GM15510 (cell line): ENCODE data around the gene VSIG10.

ENCODE experiments used
- POLR2A ChIP-seq: IDR thresholded peaks from 3 replicates; pipeline ENCODE4 v1.6.1; 2011; ENCODE audit warnings: borderline replicate concordance; ENCODE audit not compliant: insufficient read length; ENCODE audit errors: extremely low read depth

VSIG10 gene, protein sequence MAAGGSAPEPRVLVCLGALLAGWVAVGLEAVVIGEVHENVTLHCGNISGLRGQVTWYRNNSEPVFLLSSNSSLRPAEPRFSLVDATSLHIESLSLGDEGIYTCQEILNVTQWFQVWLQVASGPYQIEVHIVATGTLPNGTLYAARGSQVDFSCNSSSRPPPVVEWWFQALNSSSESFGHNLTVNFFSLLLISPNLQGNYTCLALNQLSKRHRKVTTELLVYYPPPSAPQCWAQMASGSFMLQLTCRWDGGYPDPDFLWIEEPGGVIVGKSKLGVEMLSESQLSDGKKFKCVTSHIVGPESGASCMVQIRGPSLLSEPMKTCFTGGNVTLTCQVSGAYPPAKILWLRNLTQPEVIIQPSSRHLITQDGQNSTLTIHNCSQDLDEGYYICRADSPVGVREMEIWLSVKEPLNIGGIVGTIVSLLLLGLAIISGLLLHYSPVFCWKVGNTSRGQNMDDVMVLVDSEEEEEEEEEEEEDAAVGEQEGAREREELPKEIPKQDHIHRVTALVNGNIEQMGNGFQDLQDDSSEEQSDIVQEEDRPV

DNA sequence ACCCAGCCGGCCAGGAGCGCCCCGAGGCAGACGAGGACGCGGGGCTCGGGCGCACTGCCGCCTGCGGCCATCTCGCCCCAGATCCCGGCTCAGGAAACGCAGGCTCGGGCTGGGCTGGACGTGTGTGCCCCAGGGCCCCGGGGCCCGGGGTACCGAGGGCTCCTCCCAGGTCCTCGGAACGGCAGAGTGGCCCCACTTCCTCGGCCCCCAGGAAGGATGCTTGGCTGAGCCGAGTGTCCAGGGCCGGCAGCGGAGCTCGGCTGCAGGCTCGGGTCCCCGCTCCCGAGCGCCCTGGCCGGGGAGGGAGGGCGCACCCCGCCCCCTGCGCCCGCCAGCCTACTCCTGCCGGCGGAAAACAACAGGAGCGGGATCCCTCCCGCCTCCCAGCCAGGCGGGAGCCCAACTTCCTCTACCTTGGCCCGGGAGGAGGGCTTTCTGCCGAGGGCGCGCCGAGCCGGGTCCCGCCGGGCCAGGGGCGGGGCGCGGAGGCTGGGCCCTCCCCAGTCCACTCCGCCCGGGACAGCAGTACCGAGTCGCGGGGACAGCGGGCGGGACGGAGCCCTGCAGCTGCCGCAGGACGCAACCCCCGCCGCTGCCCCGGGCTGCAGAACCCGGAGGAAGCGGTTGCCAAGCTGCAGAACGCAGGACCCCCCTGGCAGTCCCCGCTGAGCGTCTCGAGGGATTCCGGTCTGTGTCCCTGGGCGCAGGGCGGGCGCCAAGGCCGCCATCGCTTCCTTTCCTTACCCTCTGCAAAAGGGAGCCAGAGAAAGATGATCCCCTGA lies at the start of gene VSIG10:
TSS of gene VSIG10 (minus strand) at position 411 of the 782 bp plus-strand sequence. CDS start at position 71, 340 bp downstream.
- no peak for TF ChIP-seq POLR2A

DNA sequence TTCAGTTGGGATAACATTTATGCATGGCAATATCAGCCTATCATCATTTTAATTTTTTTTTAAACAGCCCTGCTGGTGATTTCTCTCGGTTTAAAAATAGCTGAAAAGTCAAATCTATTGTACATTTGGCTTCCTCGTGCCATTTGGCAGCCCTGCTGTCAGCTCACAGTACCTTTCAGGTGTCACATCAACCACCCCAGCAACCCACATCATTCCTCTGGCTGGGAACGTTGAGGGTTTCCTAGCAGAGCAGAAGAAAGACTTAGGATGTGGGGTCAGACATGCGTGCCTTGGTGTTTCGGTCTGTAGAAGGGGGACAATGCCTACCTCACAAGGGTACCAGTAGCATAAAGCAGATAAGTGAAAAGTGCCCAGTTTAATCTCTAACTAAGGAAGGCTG lies 47.9 kb upstream of the VSIG10 start:
- TF ChIP-seq POLR2A = no peak

DNA sequence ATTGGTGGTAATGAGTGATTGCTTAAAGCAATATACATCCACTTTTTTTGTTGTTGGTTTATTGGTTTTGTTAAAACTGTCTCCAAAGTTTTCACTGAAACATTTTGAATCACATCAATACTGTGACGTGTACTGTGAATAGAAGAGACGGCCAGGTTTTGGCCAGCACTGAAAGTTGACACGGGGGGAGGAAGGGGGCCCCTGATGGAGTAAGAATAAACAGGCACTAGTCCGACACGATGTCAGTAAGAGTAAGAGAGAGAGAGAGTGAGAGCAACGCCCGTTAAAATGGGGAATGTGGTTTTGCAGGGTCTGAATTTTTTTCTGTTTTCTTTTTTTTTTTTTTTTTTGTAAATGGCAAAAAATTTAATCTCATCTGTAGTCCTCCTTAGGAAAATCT lies 46.8 kb upstream of the VSIG10 start:
- TF ChIP-seq POLR2A = no peak

DNA sequence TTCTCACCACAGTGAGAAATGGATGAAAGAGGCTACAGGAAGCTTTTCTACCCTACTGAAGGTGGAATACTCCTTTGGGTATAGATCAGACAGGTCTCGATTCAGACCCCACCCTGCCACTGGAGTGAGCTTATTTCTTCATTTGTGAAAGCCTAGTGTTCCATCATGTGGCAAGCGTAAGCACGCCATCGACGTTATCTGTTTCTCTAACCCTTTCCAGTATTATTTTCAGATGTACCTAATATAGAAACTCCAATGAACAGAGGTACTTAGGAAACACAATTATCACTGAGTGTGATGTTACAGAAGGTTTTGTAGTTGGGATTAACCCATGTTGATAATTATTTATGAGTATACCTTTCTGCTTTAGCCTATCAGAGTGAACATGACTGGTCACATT lies 44.5 kb upstream of the VSIG10 start:
- no peak for TF ChIP-seq POLR2A

DNA sequence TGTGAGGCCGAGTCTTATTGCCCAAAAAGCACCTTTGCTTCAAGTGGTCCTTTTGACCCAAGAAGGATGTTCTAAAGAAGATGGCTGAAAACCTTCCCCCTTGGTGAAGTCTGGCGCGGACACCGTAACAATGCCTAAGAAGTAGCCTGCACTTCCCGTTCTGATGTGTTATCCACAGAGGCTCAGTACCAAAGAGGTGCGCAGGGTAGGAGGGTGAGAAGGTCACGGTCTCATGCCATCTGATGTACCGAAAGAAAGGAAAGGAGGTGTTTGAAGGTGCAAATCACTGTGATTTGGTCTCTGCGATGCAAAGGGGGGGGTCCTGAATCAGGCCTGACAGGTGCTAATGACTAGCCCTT lies 42.0 kb upstream of the VSIG10 start:
- TF ChIP-seq POLR2A = no peak

DNA sequence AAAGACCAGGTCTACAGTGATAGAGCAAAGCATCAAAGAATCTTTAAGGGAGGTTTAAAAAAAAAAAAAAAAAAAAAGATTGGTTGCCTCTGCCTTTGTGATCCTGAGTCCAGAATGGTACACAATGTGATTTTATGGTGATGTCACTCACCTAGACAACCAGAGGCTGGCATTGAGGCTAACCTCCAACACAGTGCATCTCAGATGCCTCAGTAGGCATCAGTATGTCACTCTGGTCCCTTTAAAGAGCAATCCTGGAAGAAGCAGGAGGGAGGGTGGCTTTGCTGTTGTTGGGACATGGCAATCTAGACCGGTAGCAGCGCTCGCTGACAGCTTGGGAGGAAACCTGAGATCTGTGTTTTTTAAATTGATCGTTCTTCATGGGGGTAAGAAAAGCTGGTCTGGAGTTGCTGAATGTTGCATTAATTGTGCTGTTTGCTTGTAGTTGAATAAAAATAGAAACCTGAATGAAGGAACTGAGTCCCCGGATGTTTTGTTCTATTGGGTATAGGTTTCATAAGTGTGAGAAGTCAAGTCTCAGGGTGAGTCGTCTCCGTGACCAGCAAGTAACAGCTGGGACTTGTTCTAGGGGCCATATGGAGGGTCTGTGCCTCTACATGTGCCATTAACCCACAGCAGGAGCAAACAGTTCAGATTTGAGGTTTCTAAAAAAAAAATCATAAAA lies 41.4 kb upstream of the VSIG10 start:
- TF ChIP-seq POLR2A = no peak

DNA sequence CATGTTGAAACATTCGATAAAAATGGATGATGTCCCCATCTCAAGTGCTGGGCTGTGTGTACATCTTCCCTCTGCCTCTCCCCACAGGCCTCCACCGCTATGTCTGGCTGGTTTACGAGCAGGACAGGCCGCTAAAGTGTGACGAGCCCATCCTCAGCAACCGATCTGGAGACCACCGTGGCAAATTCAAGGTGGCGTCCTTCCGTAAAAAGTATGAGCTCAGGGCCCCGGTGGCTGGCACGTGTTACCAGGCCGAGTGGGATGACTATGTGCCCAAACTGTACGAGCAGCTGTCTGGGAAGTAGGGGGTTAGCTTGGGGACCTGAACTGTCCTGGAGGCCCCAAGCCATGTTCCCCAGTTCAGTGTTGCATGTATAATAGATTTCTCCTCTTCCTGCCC lies 40.7 kb upstream of the VSIG10 start:
- no peak for TF ChIP-seq POLR2A

DNA sequence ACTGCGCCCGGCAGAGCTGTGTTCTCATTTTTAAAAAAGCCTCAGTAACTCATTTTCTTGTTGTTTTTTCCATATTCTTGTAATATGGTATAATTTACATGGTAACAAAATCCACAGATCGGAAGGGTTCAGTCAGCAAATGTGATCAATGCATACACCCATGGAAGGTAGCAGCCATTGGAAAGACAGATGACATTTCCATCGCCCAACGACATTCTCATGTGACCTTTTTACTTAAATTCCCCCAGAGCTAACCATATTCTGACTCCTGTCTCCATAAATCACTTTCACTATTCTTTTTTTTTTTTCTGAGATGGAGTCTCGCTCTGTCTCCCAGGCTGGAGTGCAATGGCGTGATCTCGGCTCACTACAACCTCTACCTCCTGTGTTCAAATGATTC lies 37.0 kb upstream of the VSIG10 start:
- TF ChIP-seq POLR2A = no peak

DNA sequence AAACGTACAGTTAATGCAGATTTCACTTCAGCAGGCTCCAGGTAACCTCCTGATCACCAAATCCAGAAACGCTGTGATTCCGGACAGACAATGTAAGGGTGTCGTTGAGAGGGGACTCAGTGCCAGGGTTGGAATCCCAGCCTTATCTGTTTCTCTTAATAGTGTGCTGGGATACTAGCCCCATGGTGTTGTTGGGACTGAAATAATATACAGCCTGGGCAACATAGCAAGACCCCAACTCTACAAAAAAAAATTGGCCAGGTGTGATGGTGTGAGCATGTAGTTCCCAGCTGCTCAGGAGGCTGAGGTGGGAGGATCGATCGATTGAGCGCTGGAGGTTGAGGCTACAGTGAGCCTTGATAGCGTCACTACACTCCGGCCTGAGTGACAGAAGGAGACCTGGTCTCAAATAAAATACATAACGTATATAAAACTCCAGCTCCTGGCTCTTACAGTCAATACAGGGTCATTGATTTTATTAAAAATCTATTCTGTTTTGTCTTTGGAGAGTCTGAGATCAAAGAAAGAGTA lies 33.4 kb upstream of the VSIG10 start:
- TF ChIP-seq POLR2A = no peak

DNA sequence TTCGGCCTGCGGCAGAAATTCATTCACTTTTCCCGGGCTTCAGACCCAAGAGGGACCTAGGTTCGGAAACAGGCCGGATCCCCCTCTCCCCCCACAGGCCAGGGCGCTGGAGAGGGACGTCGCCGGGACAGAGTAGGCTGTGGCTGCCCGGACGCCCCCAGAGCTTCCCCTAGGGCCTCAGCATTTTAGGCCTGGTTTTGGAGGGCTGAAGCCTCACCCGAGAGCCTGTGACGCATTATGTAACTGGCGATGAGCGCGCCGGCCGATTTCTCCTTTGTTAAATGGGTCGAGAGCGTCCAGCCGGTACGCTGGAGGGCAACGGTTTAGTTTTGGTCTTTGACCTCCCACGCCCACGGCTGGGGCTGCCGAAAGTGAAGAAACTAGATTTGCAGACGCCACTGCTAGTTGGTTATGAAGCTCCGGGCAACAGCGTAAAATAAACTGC lies 32.8 kb upstream of the VSIG10 start:
- TF ChIP-seq POLR2A = no peak

DNA sequence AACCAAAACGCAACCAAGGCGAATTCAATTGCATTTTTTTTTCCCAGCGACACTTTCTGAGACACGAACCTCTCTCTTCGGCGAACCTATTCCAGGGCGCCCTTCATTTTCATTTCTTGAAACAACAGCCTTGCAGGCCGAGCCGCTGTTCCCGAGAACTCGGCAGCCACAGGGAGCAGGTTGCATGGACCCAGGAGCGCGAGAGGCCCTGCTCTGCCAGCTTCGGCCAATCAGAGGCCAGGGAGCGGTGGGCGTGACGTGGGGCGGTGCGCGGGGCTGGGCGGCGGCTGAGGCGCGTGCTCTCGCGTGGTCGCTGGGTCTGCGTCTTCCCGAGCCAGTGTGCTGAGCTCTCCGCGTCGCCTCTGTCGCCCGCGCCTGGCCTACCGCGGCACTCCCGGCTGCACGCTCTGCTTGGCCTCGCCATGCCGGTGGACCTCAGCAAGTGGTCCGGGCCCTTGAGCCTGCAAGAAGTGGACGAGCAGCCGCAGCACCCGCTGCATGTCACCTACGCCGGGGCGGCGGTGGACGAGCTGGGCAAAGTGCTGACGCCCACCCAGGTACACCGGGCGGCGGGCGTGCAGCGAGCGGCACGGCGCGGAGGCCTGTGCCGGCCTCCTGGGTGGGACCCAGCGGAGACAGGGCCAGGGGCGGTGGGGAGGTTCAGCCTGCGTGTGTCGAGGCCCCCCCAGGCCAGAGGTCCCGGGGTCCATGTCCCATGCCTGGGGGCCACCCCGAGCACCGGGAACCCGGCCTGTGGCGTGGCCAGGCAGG lies 32.2 kb upstream of the VSIG10 start, which contains the start of gene PEBP1:
TSS of gene PEBP1 (plus strand) at position 337 of the 771 bp plus-strand sequence. CDS start at position 423, 86 bp downstream.
- peak; percentile 91 for TF ChIP-seq POLR2A

DNA sequence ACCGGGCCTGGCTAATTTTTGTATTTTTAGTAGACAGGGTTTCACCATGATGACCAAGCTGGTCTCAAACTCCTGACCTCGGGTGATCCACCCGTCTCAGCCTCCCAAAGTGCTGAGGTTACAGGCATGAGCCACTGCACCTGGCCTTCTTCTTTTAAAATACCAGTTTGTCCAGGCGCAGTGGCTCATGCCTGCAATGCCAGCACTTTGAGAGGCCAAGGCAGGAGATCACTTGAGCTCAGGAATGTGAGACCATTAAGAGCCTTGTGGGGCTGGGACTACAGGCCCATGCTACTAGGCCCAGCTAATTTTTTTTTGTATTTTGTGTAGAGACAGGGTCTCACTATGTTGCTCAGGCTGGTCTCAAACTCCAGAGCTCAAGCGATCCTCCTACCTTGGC lies 24.1 kb upstream of the VSIG10 start:
- TF ChIP-seq POLR2A = no peak

DNA sequence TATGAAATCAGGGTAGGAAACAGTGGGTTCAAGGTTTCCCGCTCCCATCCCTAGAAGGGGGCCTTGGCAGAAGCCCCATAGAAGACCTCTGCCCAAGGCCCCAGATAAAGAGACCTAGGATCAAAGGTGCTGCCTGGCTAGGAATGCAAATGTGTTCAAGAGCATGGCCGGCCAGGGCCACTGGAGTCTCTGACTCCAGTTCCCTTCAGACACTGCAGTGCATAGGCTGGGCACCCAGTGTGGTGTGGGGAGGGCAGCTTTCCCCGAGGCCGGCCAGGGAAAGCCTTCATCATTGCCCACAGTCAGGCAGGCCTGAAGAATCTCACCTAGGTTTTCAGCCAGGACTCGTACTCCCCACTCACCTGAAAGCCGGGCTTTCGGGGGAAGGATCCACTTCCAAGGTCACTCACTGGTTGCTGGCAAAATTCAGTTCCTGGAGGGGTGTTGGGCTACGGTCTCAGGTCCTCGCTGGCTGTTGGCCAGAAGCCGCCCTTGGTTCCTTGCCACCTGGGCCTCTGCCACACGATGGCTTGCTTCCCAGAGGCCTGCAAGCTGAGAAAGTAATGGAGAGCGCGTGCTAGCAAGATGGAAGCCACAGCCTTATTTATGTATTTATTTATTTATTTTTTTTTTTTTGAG lies 22.4 kb upstream of the VSIG10 start:
- no peak for TF ChIP-seq POLR2A
